ENCODE data around the gene CASTOR2. TPM values are rescaled to one million over a fixed set of nuclear protein-coding genes. Genes with fewer than 3 reads are reported as not detected.

CASTOR2 gene
- total RNA-seq, 6 experiments from 2014 or later, result 20.0 to 26.1 (median 23.2) TPM

DNA sequence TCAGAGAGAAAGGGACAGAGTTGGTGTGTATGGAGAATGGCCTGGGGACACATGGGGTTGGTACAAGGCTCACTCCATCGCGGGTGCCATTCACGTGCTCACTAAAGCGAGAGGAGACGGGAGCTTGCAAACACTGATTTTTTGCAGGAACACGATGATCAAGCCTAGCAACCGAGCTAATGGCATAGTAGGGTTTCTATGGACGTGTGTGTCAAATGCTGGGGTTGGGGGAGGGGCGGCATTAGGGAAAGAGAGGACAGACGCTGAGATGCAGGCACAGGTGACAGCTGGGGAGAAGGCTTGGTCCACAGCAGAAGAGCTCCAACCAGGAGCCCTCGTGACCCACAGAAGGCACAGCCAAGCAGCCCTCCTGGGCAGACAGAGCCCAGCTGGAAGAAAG is 75.2 kb downstream of the CASTOR2 start:
- Mint-ChIP-seq H3K27me3 (ENCODE audit: insufficient read depth) (no peaks in the 10 kb centered on the region; the same call in none of the 2 replicates), H3K9me3 (no peaks in the 10 kb centered on the region), H3K27ac (no peak overlapping the region), H3K4me1 (ENCODE audit: low read depth) (peaks cover 11% of the 10 kb centered on the region), H3K4me3 (no peak overlapping the region; the same call in 1 of the 2 replicates), H3K36me3 (ENCODE audit: low read depth) (no peaks in the 10 kb centered on the region; the same call in none of the 2 replicates)
- TF ChIP-seq, protein P1, sequence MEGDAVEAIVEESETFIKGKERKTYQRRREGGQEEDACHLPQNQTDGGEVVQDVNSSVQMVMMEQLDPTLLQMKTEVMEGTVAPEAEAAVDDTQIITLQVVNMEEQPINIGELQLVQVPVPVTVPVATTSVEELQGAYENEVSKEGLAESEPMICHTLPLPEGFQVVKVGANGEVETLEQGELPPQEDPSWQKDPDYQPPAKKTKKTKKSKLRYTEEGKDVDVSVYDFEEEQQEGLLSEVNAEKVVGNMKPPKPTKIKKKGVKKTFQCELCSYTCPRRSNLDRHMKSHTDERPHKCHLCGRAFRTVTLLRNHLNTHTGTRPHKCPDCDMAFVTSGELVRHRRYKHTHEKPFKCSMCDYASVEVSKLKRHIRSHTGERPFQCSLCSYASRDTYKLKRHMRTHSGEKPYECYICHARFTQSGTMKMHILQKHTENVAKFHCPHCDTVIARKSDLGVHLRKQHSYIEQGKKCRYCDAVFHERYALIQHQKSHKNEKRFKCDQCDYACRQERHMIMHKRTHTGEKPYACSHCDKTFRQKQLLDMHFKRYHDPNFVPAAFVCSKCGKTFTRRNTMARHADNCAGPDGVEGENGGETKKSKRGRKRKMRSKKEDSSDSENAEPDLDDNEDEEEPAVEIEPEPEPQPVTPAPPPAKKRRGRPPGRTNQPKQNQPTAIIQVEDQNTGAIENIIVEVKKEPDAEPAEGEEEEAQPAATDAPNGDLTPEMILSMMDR (IDR thresholded peaks at IDR 0.05), result no peak
- no peak for DNase-seq

DNA sequence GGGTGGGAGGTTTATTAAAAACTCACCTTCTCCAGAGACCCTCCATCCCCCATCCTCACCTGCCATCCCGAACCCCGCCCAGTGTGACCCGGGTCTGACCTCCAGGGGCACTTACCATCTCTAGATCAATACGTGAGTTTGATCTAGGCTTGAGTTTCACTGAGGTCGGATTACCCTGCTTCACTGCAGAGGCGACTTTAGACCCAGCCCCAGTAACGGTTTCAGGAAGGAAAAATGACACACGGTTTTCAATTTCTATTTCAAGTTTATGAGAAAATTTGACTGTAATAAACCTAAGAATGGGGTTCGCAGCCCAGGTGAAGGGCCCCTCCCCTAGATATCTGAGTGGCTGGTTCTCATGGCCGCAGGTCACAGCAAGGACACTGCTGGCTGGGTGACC is 76.0 kb downstream of the CASTOR2 start:
- no peak for DNase-seq

GRCh38 chr7:75042286-75042685 is 77.8 kb downstream of the CASTOR2 start:
- H3K36me3 Mint-ChIP-seq (ENCODE audit: low read depth), result no peaks in the 10 kb centered on the region; the same call in none of the 2 replicates
- H3K4me1 Mint-ChIP-seq (ENCODE audit: low read depth), result peaks cover 16% of the 10 kb centered on the region
- H3K4me3 Mint-ChIP-seq, result no peak overlapping the region
- H3K27ac Mint-ChIP-seq, result no peak overlapping the region
- no peaks in the 10 kb centered on the region for H3K9me3 Mint-ChIP-seq
- no peak for DNase-seq
- TF ChIP-seq, protein P1 (IDR thresholded peaks at IDR 0.05), result no peak
- H3K27me3 Mint-ChIP-seq (ENCODE audit: insufficient read depth), result no peaks in the 10 kb centered on the region; the same call in none of the 2 replicates

More for the DNA sequence above, 76.0 kb downstream of the CASTOR2 start:
- TF ChIP-seq, protein P1 (IDR thresholded peaks at IDR 0.05), result no peak
- H3K4me1 Mint-ChIP-seq (ENCODE audit: low read depth), result peaks cover 11% of the 10 kb centered on the region
- H3K27me3 Mint-ChIP-seq (ENCODE audit: insufficient read depth), result no peaks in the 10 kb centered on the region; the same call in none of the 2 replicates
- H3K27ac Mint-ChIP-seq, result no peak overlapping the region
- no peak overlapping the region for H3K4me3 Mint-ChIP-seq
- H3K9me3 Mint-ChIP-seq, result no peaks in the 10 kb centered on the region
- no peaks in the 10 kb centered on the region; the same call in none of the 2 replicates for H3K36me3 Mint-ChIP-seq (ENCODE audit: low read depth)

DNA sequence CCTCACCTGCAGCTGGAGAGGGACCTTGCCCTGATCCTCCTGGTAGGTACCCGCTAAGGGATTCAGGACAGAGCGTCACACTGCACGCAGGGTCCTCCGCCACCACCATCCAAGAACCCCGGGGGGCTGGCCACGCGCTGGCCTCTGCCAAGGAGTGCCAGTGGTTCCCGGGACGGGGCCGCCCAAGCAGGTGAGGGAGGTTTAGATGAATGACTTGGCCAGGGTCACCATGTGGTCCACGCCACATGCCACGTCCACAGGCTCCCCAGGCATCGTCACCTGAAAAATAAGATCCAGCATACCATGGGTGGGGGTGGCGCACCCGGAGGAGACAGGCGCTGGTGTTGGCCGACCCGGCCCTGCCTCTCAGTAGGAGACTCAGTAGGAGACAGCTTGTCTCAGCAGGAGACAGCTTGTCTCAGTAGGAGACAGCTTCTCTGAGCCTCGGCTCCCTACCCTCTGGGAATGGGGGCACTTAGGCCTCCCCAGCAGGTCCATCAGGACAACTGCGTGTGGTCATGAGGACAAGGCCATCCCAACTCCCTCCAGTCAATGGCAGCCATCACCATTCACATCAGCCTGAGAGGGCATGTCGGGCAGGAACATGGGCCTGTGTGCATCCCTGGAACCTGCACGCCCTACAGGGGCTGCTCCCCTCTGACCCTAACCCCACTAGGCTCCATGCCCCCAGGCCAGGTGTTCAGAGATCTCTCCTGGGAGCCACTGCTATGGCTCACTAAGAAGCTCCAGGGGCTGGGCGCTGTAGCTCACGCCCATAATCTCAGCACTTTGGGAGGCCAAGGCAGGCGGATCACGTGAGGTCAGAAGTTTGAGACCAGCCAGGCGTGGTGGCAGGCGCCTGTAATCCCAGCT is 78.6 kb downstream of the CASTOR2 start:
- no peaks in the 10 kb centered on the region; the same call in none of the 2 replicates for H3K27me3 Mint-ChIP-seq (ENCODE audit: insufficient read depth)
- H3K9me3 Mint-ChIP-seq, result no peaks in the 10 kb centered on the region
- TF ChIP-seq, protein P1 (IDR thresholded peaks at IDR 0.05), result no peak
- H3K4me1 Mint-ChIP-seq (ENCODE audit: low read depth), result peaks cover 16% of the 10 kb centered on the region
- no peak overlapping the region for H3K4me3 Mint-ChIP-seq
- H3K36me3 Mint-ChIP-seq (ENCODE audit: low read depth), result no peaks in the 10 kb centered on the region; the same call in none of the 2 replicates
- no peak overlapping the region for H3K27ac Mint-ChIP-seq
- DNase-seq, result no peak

DNA sequence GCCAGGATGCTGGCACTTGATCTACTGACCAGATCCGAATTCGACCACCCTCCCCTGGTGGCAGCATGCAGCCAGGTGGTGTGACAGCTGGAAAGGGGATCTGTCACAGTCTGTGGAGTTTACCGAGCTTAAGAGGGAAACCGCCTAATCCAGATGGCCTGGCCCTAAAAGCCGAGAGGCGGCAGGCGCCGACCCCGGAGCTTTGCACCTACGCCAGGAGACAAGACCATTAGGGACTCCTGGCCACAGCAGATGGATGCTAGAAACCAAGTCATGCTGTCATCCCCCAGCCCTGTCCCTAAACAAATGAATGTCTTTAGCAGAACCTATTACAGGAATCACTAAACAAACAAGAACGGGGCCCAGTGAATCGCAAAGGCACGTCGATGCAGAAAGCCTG is 81.4 kb downstream of the CASTOR2 start:
- peaks cover 13% of the 10 kb centered on the region for H3K4me1 Mint-ChIP-seq (ENCODE audit: low read depth)
- TF ChIP-seq, protein P1 (IDR thresholded peaks at IDR 0.05), result no peak
- no peaks in the 10 kb centered on the region; the same call in 1 of the 2 replicates for H3K27me3 Mint-ChIP-seq (ENCODE audit: insufficient read depth)
- no peaks in the 10 kb centered on the region for H3K9me3 Mint-ChIP-seq
- peaks cover 6% of the 10 kb centered on the region for H3K36me3 Mint-ChIP-seq (ENCODE audit: low read depth)
- H3K4me3 Mint-ChIP-seq, result no peak overlapping the region
- no peak overlapping the region for H3K27ac Mint-ChIP-seq
- DNase-seq, result no peak

Data from HFFc6 (cell line).